ENCODE results near the gene A1BG. TPM values are rescaled to one million over a fixed set of nuclear protein-coding genes. Genes with fewer than 3 reads are reported as not detected.

A1BG gene
- total and polyA plus RNA-seq, 2 of the 8 experiments (the other 6 are each of a cell fraction or from before 2014, with no cell fraction given), result 20.8 to 69.6 TPM

DNA sequence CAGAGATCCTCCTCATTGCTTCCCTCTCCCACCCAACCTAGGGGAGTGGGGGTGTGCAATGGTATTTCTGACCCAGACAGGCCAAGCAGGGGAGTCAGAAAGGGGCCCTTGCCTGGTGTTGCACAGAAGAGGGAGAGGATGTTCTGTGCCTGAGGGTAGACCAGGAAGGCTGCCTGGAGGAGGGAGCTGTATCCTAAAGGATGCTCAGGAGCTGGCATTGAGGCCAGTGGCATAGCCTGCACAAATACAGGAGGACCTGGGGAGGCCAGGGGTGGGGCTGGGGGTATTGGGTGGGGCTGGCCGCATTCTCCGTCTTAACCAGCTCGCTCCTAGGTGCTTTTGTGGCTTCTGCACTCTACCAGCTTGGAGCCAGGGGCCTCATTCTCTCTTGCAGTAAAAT, 46.6 kb upstream of the A1BG start:
- Histone ChIP-seq H2AK5ac (ENCODE audit: low read depth, low read length) (no peak overlapping the region), H2AFZ (ENCODE audit: low read length) (no peak overlapping the region), H4K8ac (ENCODE audit: extremely low read depth, insufficient read depth, low read length) (no peak overlapping the region), H4K20me1 (replicated peaks in 1 of 2; ENCODE audit: control insufficient read depth in 1 of 2, insufficient read depth in 2 of 2, low read length in 2 of 2) (peaks cover 0 to 3% of the 10 kb centered on the region in 2 experiments), H3K23ac (ENCODE audit: insufficient read length) (no peak overlapping the region), H3K36me3 (ENCODE audit: control insufficient read depth in 2 of 4, insufficient read depth in 4 of 4, low read length in 3 of 4) (peaks cover 0 to under 1% (median under 1%) of the 10 kb centered on the region in 4 experiments; a peak in 3 of 8 replicates), H4K91ac (replicated peaks; ENCODE audit: insufficient read length, low read length) (no peak overlapping the region), H3K4me2 (ENCODE audit: insufficient read depth in 1 of 2, low read depth in 2 of 2, low read length in 2 of 2) (peak overlapping the region in 1 of 2 experiments; percentile 50; a peak in 1 of 4 replicates), H3K79me1 (ENCODE audit: low read depth, low read length) (no peaks in the 10 kb centered on the region; the same call in 1 of the 2 replicates), H3K4me3 (ENCODE audit: extremely low read depth in 1 of 4, insufficient read depth in 2 of 4, low read depth in 3 of 4, low read length in 4 of 4) (no peak overlapping the region), H3K4ac (replicated peaks; ENCODE audit: insufficient read length, low read depth, low read length) (no peak overlapping the region), H4K5ac (ENCODE audit: insufficient read length, low read depth, low read length) (no peak overlapping the region), H2BK12ac (ENCODE audit: low read depth, low read length) (no peak overlapping the region), H3K27ac (ENCODE audit: low read depth, low read length) (no peak overlapping the region), H2BK5ac (ENCODE audit: low read depth, low read length) (no peak overlapping the region), H3K23me2 (ENCODE audit: low read depth, low read length) (peaks cover 12% of the 10 kb centered on the region), H3K79me2 (ENCODE audit: control insufficient read depth in 1 of 2, insufficient read depth in 2 of 2, low read length in 2 of 2) (no peaks in the 10 kb centered on the region), H2BK120ac (replicated peaks; ENCODE audit: low read depth, low read length) (no peak overlapping the region), H3K14ac (ENCODE audit: insufficient read length) (no peak overlapping the region), H3K27me3 (replicated peaks in 1 of 4; ENCODE audit: control insufficient read depth in 3 of 4, extremely low read depth in 1 of 4, insufficient read depth in 3 of 4, low read length in 3 of 4) (peaks cover 3 to 17% (median 11%) of the 10 kb centered on the region in 4 experiments; a peak in 6 of 7 replicates), H3K56ac (replicated peaks; ENCODE audit: insufficient read length, low read depth, low read length) (no peak overlapping the region), H3K4me1 (replicated peaks in 1 of 4; ENCODE audit: control insufficient read depth in 3 of 4, insufficient read depth in 4 of 4, low read length in 3 of 4) (peaks cover 0 to 27% (median 17%) of the 10 kb centered on the region in 4 experiments; a peak in 5 of 7 replicates), H3K9ac (replicated peaks in 1 of 4; ENCODE audit: extremely low read depth in 1 of 4, low read depth in 3 of 4, low read length in 3 of 4) (no peak overlapping the region), H2BK15ac (ENCODE audit: low read length) (no peak overlapping the region), H3K18ac (ENCODE audit: extremely low read depth, low read length) (no peak overlapping the region), H2BK20ac (ENCODE audit: low read length) (no peak overlapping the region), H3K9me3 (ENCODE audit: insufficient read depth in 2 of 2, low read depth in 1 of 2, low read length in 1 of 2) (no peaks in the 10 kb centered on the region)
- CTCF ChIA-PET (ENCODE audit: partially characterized antibody), result interaction anchor here (1.7 to 2.8 kb wide), 2 partner anchors 38 to 120 kb away, joined by 4 to 7 read pairs; partner anchors contain the start of genes ZBTB45 and ZNF497
- whole genome bisulfite sequencing, 2 experiments (ENCODE audit: extremely low coverage in 1 of 2, insufficient coverage in 1 of 2, insufficient read length in 1 of 2, insufficient replicate concordance in 2 of 2, low coverage in 1 of 2, low lambda C conversion rate in 2 of 2, missing lambda C conversion rate in 1 of 2), result 100% methylated on average over 1 of the region's 3 CpGs; no CpG with 5 or more reads in 1 of the 2 experiments
- POLR2A ChIA-PET (ENCODE audit: partially characterized antibody), result interaction anchor here (0.8 to 7.2 kb wide), 5 partner anchors 9 to 120 kb away, joined by 3 to 78 read pairs (median 5); partner anchors contain the start of genes RPS5, ZNF584 and ZNF837
- DNase-seq (ENCODE audit: low read depth in 1 of 2, low spot score in 2 of 2), result no peak
- TF ChIP-seq TAF7 (optimal IDR thresholded peaks at IDR 0.05; ENCODE audit: borderline replicate concordance, low read depth, low read length), result no peak
- no peak for FAIRE-seq
